Measurements from ENCODE around the gene MIPOL1.
A peak's percentile ranks its signal among the peaks of the same experiment; 100 is the strongest.
"Not testable (repeated sequence)": the region's sequence is repeated elsewhere in the genome, so short reads cannot be mapped to it uniquely, and the experiment has no call there.

Gene MIPOL1

GRCh38 chr14:37230551-37231194 is 32.9 kb downstream of the MIPOL1 start:
- DNase-seq (ENCODE audit: insufficient read length, low spot score) (peak; percentile 13), FAIRE-seq (no peak)

GRCh38 chr14:37232907-37233481 is 35.3 kb downstream of the MIPOL1 start:
- FAIRE-seq: peak; percentile 64
- DNase-seq (ENCODE audit: insufficient read length, low spot score): no peak

- DNase-seq (ENCODE audit: insufficient read length, low spot score): no peak
- no peak for FAIRE-seq
These were observed 36.5 kb downstream of the MIPOL1 start for GRCh38 chr14:37234222-37234621.

GRCh38 chr14:37236044-37236443 is 38.3 kb downstream of the MIPOL1 start:
- FAIRE-seq; DNase-seq (ENCODE audit: insufficient read length, low spot score): not testable (repeated sequence)

DNA sequence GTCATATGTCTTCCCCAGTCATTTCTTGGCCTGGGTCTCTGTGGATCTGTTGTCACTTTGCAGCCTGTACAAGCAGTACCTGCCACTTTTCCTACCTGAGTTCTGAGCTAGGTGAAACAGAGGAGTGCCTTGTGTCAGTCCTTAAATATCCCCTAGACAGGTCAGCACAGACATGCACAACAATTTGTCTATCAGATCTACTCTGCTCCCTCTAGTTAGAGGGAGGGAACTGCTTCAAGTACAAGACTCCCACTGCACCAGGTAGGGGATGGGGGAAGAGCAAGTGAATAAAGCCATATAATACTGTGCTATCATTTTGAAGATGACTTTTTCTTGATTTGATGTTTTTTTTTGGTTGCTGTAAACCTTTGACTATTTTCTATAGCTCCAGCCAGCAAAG is 39.4 kb downstream of the MIPOL1 start:
- DNase-seq (ENCODE audit: insufficient read length, low spot score): no peak
- no peak for FAIRE-seq

GRCh38 chr14:37237735-37238200 is 40.0 kb downstream of the MIPOL1 start:
- FAIRE-seq: no peak
- no peak for DNase-seq (ENCODE audit: insufficient read length, low spot score)

DNA sequence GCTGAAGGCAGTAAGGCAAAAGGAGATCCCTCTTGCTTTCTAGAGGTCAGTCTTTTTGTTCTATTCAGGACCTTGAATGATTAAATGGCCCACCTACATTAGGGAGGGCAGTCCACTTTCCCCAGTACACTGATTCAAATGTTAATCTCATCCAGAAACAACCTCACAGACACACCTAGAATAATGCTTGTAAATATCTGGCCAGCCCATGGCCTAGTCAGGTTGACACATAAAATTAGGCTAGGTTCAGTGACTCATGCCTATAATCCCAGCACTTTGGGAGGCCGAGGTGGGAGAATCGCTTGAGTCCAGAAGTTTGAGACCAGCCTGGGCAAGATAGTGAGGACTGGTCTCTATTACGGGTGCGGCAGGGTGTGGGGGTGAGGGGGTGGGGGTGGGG is 43.5 kb downstream of the MIPOL1 start:
- DNase-seq (ENCODE audit: insufficient read length, low spot score): no peak
- FAIRE-seq: no peak

DNA sequence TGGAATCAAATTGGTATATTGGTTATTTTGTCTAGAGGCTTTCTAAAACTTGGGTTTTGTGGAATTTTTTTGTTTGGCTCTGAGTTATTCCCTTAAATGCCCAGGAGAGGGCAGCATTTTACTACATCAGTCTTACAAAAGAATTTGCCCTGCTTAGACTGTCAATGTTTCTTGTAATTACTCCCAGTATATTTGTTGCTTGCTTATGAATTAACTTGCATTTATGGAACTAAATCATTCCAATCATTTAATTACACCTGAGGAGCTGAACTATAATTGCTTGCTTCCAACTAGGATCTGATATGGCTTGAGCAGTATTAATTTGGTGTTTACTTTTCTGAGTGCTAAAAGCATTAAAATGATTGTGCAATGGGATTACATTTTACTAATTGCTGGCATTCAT is 48.7 kb downstream of the MIPOL1 start:
- FAIRE-seq (peak; percentile 35), DNase-seq (ENCODE audit: insufficient read length, low spot score) (peak; percentile 6)

DNA sequence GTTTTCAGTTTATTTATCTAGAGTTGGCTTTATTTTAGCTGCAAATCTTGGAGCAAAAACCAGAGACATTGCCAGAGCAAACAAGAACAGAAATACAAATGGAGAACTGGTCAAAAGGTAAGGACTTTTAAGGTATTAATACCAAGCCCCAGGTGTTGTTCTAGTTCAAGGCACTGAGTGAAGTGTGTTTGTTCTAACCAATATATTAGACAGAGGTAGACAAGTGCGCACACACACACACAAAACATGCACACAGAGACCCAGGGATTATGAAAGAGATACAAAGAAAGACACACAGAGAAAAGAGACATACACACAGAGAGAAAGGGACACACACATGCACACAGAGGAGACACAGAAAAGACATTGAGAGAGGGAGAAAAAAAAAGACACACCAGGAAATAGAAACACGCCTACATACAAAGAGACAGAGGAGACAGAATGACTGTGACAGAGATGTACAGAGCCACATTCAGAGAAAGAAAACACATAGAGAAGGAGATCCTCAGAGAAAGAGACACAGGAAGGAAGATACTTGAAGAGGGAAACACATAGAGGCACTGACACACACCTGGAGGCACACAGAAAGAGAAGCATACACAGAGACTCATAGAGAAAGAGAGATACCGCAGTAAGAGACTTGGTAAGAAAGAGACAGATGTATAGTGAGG is 50.2 kb downstream of the MIPOL1 start:
- FAIRE-seq (no peak), DNase-seq (ENCODE audit: insufficient read length, low spot score) (no peak)

DNA sequence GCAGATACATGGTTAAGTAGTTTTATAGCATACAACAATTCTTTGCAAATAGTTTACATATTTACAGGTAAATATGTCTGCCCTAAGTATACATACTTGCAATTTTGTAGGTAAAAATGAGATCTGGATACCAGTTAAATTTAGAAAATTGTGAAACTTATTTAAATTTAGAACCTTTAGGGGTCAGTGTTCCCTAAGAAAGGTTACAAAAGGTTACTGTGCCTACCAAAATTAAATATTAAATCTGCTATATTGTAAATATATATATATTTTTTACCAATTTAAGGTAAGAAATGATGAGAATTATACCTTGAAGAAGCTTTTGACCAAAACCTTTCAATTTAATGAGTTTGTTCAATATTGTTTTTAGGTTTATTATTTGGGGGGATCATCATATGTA is 54.0 kb downstream of the MIPOL1 start:
- FAIRE-seq: no peak
- no peak for DNase-seq (ENCODE audit: insufficient read length, low spot score)

GRCh38 chr14:37252434-37252833 is 54.7 kb downstream of the MIPOL1 start:
- no peak for FAIRE-seq
- DNase-seq (ENCODE audit: insufficient read length, low spot score): no peak

GRCh38 chr14:37253905-37254304 is 56.2 kb downstream of the MIPOL1 start:
- no peak for DNase-seq (ENCODE audit: insufficient read length, low spot score)

DNA sequence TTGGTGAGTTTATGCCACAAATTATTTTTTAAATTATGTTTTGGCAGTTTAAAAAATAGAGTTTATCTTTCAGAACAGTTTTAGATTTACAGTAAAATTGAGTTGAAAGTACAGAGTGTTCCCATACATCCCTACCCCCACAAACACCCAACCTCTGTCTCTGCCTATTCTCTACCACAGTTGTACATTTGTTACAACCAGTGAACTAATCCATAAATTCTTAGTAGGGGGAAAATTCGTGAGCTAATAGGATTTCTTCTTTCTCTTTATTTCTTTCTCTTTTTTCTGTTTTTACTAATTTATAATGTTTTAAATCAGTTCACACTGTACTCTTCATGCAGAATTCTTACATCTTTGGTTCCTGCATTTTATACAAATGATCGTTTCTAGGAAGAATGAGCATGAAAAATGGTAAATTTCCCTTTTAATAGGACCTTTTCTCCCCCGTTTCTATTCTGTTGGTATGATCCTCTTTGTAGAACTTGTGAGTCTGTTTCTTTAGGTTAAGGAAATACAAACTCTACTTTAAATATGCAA is 56.7 kb downstream of the MIPOL1 start:
- FAIRE-seq (no peak), DNase-seq (ENCODE audit: insufficient read length, low spot score) (no peak)

More at GRCh38 chr14:37253905-37254304, 56.2 kb downstream of the MIPOL1 start:
- FAIRE-seq: no peak

- FAIRE-seq: no peak
- DNase-seq (ENCODE audit: insufficient read length, low spot score): no peak
These were observed 59.8 kb downstream of the MIPOL1 start for GRCh38 chr14:37257501-37258070.

DNA sequence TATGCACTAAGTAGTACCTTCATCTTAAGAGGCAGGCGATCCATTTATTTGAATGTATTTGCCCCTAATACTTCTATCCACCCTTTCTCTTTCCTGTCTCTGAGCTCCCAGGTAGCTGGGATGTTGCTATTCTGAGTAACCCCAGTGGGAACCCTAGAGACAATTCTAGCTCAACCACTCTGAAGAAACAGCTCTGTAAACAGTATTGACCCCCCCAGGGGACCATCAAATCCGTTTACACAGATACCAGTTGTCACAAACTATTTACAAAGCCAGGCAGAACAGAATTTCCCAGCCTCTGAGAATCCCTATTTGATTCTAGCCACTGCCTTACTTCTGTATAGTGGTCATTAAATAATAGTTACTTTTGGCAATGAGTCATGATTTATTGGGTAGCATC is 64.9 kb downstream of the MIPOL1 start:
- DNase-seq (ENCODE audit: insufficient read length, low spot score) (no peak), FAIRE-seq (no peak)

DNA sequence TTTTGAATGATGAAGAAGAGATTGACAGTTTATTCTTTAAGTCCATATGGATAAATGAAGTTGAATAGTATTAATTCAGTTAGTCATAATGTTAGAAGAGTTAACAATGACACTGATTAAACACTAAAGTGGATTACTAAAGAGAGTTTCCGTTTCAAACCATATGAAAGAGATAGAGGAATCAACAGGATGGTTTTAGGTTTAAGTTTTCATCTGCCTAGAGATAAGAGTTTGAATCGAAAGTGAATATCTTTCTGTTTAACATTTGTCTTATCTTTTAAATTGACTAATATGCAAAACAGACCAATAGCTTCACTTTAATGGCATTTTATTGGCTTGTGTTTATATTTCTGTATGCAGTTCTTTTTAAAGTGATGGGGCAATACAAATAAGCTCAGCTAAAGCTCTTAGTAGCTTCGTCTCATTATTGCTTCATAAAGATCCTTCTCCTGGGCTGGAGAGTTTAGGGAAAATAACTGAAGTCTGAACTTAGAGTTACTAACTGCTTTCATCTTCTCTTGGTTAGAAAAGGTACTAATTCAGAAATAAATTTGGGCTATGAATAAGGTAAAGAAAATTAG is 66.0 kb downstream of the MIPOL1 start:
- FAIRE-seq (no peak), DNase-seq (ENCODE audit: insufficient read length, low spot score) (no peak)

DNA sequence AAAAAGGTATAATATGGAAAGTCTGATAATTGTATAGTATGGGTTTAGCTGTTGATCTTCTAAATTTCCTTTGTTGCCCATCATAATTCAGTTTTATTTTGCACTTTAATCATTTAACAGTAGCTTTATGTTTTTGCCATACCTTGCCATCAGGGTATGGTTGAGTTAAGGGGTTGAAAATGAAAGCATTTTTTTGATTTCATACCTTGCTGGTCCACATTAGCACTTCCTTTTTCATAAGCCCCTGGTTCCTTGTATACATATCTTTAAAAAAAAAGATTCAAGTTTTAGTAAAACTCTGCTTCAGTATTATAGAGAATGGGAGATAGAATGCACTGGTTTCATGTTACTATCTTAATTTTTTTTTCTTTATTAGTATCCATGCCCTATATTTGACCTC is 71.1 kb downstream of the MIPOL1 start:
- no peak for FAIRE-seq

DNA sequence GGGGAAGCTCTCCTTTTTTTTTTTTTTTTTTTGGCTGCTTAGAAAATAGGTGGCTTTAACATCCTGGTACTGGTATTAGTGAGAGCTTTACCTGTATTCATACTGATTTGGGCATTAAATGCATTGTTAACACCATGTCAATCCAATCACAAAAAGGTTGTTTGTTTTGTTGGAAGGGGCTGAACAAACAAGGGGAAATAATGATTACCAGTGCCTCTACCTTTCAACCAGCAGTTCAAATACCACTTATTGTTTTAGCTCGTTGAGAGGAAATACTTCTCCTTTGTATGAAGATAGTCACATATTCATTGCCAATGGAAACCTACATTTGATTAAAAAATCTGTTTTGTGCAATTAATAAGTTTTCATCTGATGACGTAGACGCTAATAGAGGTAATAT is 72.9 kb downstream of the MIPOL1 start:
- no peak for FAIRE-seq
- no peak for DNase-seq (ENCODE audit: insufficient read length, low spot score)

More for the DNA sequence above, 71.1 kb downstream of the MIPOL1 start:
- no peak for DNase-seq (ENCODE audit: insufficient read length, low spot score)

- FAIRE-seq (no peak), DNase-seq (ENCODE audit: insufficient read length, low spot score) (no peak)
These were observed 74.8 kb downstream of the MIPOL1 start for GRCh38 chr14:37272569-37272968.

GRCh38 chr14:37274652-37275051 is 76.9 kb downstream of the MIPOL1 start:
- FAIRE-seq: no peak
- DNase-seq (ENCODE audit: insufficient read length, low spot score): no peak

DNA sequence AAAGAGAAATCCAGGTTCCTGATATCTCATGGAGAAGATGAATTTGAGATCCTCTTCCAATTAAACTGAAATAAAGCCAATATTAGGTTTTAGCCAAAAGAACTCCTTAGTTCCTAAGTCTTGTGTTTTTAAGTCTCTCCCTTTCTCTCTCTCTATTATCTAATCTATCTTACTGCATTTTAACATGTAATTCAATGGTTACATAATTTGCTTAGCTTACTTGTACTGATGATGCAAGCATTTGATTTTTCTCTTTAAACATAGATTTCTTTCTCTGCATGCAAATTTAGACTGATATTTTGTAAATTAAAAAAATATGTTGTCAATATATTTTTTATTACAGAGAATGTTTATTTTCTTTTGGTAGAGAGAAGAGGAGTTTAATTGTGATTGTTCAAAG is 78.2 kb downstream of the MIPOL1 start:
- DNase-seq (ENCODE audit: insufficient read length, low spot score): no peak
- no peak for FAIRE-seq
